Measurements from ENCODE around the gene KRT80. TPM values are rescaled to one million over a fixed set of nuclear protein-coding genes. Genes with fewer than 3 reads are reported as not detected.

KRT80 gene
- polyA plus RNA-seq, 4 donors: 0.13 to 3.2 (median 0.58) TPM

- Histone ChIP-seq H3K9me3 (ENCODE audit: control insufficient read depth in 2 of 2, insufficient read depth in 1 of 2, low read depth in 1 of 2, low read length in 1 of 2) (no peaks in the 10 kb centered on the region), H3K4me3 (ENCODE audit: low read depth in 1 of 3, low read length in 3 of 3) (no peak overlapping the region), H3K27ac (ENCODE audit: low read depth in 1 of 3, low read length in 2 of 3) (no peak overlapping the region), H3K4me1 (ENCODE audit: control insufficient read depth in 3 of 3, insufficient read depth in 2 of 3, low read depth in 1 of 3, low read length in 2 of 3) (peaks cover 0 to 22% (median 0%) of the 10 kb centered on the region in 3 donors), H3K27me3 (ENCODE audit: control insufficient read depth in 3 of 3, insufficient read depth in 3 of 3, low read length in 3 of 3) (no peaks in the 10 kb centered on the region), H3K36me3 (ENCODE audit: control insufficient read depth in 3 of 3, insufficient read depth in 2 of 3, low read depth in 1 of 3, low read length in 3 of 3) (no peaks in the 10 kb centered on the region)
- FAIRE-seq: no peak
- 46 to 51% (median 50%) methylated on average over 3 of the region's 3 CpGs for WGBS, 3 donors
- DNase-seq: no peak
Observed at GRCh38 chr12:52189376-52190174, 2.2 kb downstream of the KRT80 start.

- H3K36me3 ChIP-seq (ENCODE audit: control insufficient read depth in 3 of 3, insufficient read depth in 2 of 3, low read depth in 1 of 3, low read length in 3 of 3): no peaks in the 10 kb centered on the region
- no peaks in the 10 kb centered on the region for H3K9me3 ChIP-seq (ENCODE audit: control insufficient read depth in 2 of 2, insufficient read depth in 1 of 2, low read depth in 1 of 2, low read length in 1 of 2)
- no peak overlapping the region for H3K27ac ChIP-seq (ENCODE audit: low read depth in 1 of 3, low read length in 2 of 3)
- no peak for FAIRE-seq
- no peak for DNase-seq
- WGBS, 3 donors: 91 to 96% (median 92%) methylated on average over 7 of the region's 7 CpGs
- no peak overlapping the region for H3K4me3 ChIP-seq (ENCODE audit: low read depth in 1 of 3, low read length in 3 of 3)
- H3K4me1 ChIP-seq (ENCODE audit: control insufficient read depth in 3 of 3, insufficient read depth in 2 of 3, low read depth in 1 of 3, low read length in 2 of 3): peaks cover 0 to 17% (median 0%) of the 10 kb centered on the region in 3 donors
- H3K27me3 ChIP-seq (ENCODE audit: control insufficient read depth in 3 of 3, insufficient read depth in 3 of 3, low read length in 3 of 3): no peaks in the 10 kb centered on the region
Observed at GRCh38 chr12:52188658-52189057, 3.2 kb downstream of the KRT80 start.

- H3K4me1 ChIP-seq (ENCODE audit: control insufficient read depth in 3 of 3, insufficient read depth in 2 of 3, low read depth in 1 of 3, low read length in 2 of 3): peaks cover 0 to 17% (median 0%) of the 10 kb centered on the region in 3 donors
- DNase-seq: no peak
- 81 to 82% (median 81%) methylated on average over 5 of the region's 5 CpGs for WGBS, 3 donors
- FAIRE-seq: no peak
- H3K36me3 ChIP-seq (ENCODE audit: control insufficient read depth in 3 of 3, insufficient read depth in 2 of 3, low read depth in 1 of 3, low read length in 3 of 3): no peaks in the 10 kb centered on the region
- H3K27ac ChIP-seq (ENCODE audit: low read depth in 1 of 3, low read length in 2 of 3): no peak overlapping the region
- H3K27me3 ChIP-seq (ENCODE audit: control insufficient read depth in 3 of 3, insufficient read depth in 3 of 3, low read length in 3 of 3): no peaks in the 10 kb centered on the region
- no peak overlapping the region for H3K4me3 ChIP-seq (ENCODE audit: low read depth in 1 of 3, low read length in 3 of 3)
- no peaks in the 10 kb centered on the region for H3K9me3 ChIP-seq (ENCODE audit: control insufficient read depth in 2 of 2, insufficient read depth in 1 of 2, low read depth in 1 of 2, low read length in 1 of 2)
Observed at GRCh38 chr12:52187640-52188039, 4.2 kb downstream of the KRT80 start.

GRCh38 chr12:52187206-52187605 lies 4.6 kb downstream of the KRT80 start:
- Histone ChIP-seq H3K27me3 (ENCODE audit: control insufficient read depth in 3 of 3, insufficient read depth in 3 of 3, low read length in 3 of 3) (no peaks in the 10 kb centered on the region), H3K27ac (ENCODE audit: low read depth in 1 of 3, low read length in 2 of 3) (no peak overlapping the region), H3K4me1 (ENCODE audit: control insufficient read depth in 3 of 3, insufficient read depth in 2 of 3, low read depth in 1 of 3, low read length in 2 of 3) (peaks cover 0 to 17% (median 0%) of the 10 kb centered on the region in 3 donors), H3K4me3 (ENCODE audit: low read depth in 1 of 3, low read length in 3 of 3) (no peak overlapping the region), H3K9me3 (ENCODE audit: control insufficient read depth in 2 of 2, insufficient read depth in 1 of 2, low read depth in 1 of 2, low read length in 1 of 2) (no peaks in the 10 kb centered on the region), H3K36me3 (ENCODE audit: control insufficient read depth in 3 of 3, insufficient read depth in 2 of 3, low read depth in 1 of 3, low read length in 3 of 3) (no peaks in the 10 kb centered on the region)
- DNase-seq (no peak), FAIRE-seq (no peak)
- 88 to 91% (median 89%) methylated on average over 10 to 11 of the region's 11 CpGs for WGBS, 3 donors

- WGBS, 3 donors: 77 to 88% (median 87%) methylated on average over 7 to 8 of the region's 8 CpGs
- no peak for FAIRE-seq
- no peak overlapping the region for H3K27ac ChIP-seq (ENCODE audit: low read depth in 1 of 3, low read length in 2 of 3)
Observed at GRCh38 chr12:52186118-52186840, 5.5 kb downstream of the KRT80 start.

GRCh38 chr12:52185400-52185967 lies 6.3 kb downstream of the KRT80 start:
- FAIRE-seq (no peak), DNase-seq (no peak)
- Histone ChIP-seq H3K36me3 (ENCODE audit: control insufficient read depth in 3 of 3, insufficient read depth in 2 of 3, low read depth in 1 of 3, low read length in 3 of 3) (no peaks in the 10 kb centered on the region), H3K27ac (ENCODE audit: low read depth in 1 of 3, low read length in 2 of 3) (no peak overlapping the region), H3K9me3 (ENCODE audit: control insufficient read depth in 2 of 2, insufficient read depth in 1 of 2, low read depth in 1 of 2, low read length in 1 of 2) (no peaks in the 10 kb centered on the region), H3K4me1 (ENCODE audit: control insufficient read depth in 3 of 3, insufficient read depth in 2 of 3, low read depth in 1 of 3, low read length in 2 of 3) (peaks cover 0 to 7% (median 0%) of the 10 kb centered on the region in 3 donors), H3K4me3 (ENCODE audit: low read depth in 1 of 3, low read length in 3 of 3) (no peak overlapping the region), H3K27me3 (ENCODE audit: control insufficient read depth in 3 of 3, insufficient read depth in 3 of 3, low read length in 3 of 3) (no peaks in the 10 kb centered on the region)
- WGBS, 3 donors: 74 to 82% (median 79%) methylated on average over 16 of the region's 16 CpGs

More at GRCh38 chr12:52186118-52186840, 5.5 kb downstream of the KRT80 start:
- DNase-seq: no peak
- no peak overlapping the region for H3K4me3 ChIP-seq (ENCODE audit: low read depth in 1 of 3, low read length in 3 of 3)
- H3K4me1 ChIP-seq (ENCODE audit: control insufficient read depth in 3 of 3, insufficient read depth in 2 of 3, low read depth in 1 of 3, low read length in 2 of 3): peaks cover 0 to 9% (median 0%) of the 10 kb centered on the region in 3 donors
- H3K9me3 ChIP-seq (ENCODE audit: control insufficient read depth in 2 of 2, insufficient read depth in 1 of 2, low read depth in 1 of 2, low read length in 1 of 2): no peaks in the 10 kb centered on the region
- H3K27me3 ChIP-seq (ENCODE audit: control insufficient read depth in 3 of 3, insufficient read depth in 3 of 3, low read length in 3 of 3): no peaks in the 10 kb centered on the region
- H3K36me3 ChIP-seq (ENCODE audit: control insufficient read depth in 3 of 3, insufficient read depth in 2 of 3, low read depth in 1 of 3, low read length in 3 of 3): no peaks in the 10 kb centered on the region

- no peaks in the 10 kb centered on the region for H3K9me3 ChIP-seq (ENCODE audit: control insufficient read depth in 2 of 2, insufficient read depth in 1 of 2, low read depth in 1 of 2, low read length in 1 of 2)
- no peak overlapping the region for H3K4me3 ChIP-seq (ENCODE audit: low read depth in 1 of 3, low read length in 3 of 3)
- peaks cover 0 to 7% (median 0%) of the 10 kb centered on the region in 3 donors for H3K4me1 ChIP-seq (ENCODE audit: control insufficient read depth in 3 of 3, insufficient read depth in 2 of 3, low read depth in 1 of 3, low read length in 2 of 3)
- H3K27me3 ChIP-seq (ENCODE audit: control insufficient read depth in 3 of 3, insufficient read depth in 3 of 3, low read length in 3 of 3): no peaks in the 10 kb centered on the region
- no peak overlapping the region for H3K27ac ChIP-seq (ENCODE audit: low read depth in 1 of 3, low read length in 2 of 3)
- WGBS, 3 donors: 66 to 75% (median 68%) methylated on average over 6 of the region's 6 CpGs
- H3K36me3 ChIP-seq (ENCODE audit: control insufficient read depth in 3 of 3, insufficient read depth in 2 of 3, low read depth in 1 of 3, low read length in 3 of 3): no peaks in the 10 kb centered on the region
- DNase-seq: no peak
- FAIRE-seq: no peak
Observed at GRCh38 chr12:52184813-52185212, 7.0 kb downstream of the KRT80 start.

GRCh38 chr12:52183971-52184370 lies 7.8 kb downstream of the KRT80 start:
- H3K9me3 ChIP-seq (ENCODE audit: control insufficient read depth in 2 of 2, insufficient read depth in 1 of 2, low read depth in 1 of 2, low read length in 1 of 2): no peaks in the 10 kb centered on the region
- no peak overlapping the region for H3K27ac ChIP-seq (ENCODE audit: low read depth in 1 of 3, low read length in 2 of 3)
- no peaks in the 10 kb centered on the region for H3K36me3 ChIP-seq (ENCODE audit: control insufficient read depth in 3 of 3, insufficient read depth in 2 of 3, low read depth in 1 of 3, low read length in 3 of 3)
- FAIRE-seq: no peak
- H3K27me3 ChIP-seq (ENCODE audit: control insufficient read depth in 3 of 3, insufficient read depth in 3 of 3, low read length in 3 of 3): no peaks in the 10 kb centered on the region
- no peak overlapping the region for H3K4me3 ChIP-seq (ENCODE audit: low read depth in 1 of 3, low read length in 3 of 3)
- H3K4me1 ChIP-seq (ENCODE audit: control insufficient read depth in 3 of 3, insufficient read depth in 2 of 3, low read depth in 1 of 3, low read length in 2 of 3): no peaks in the 10 kb centered on the region
- no peak for DNase-seq
- WGBS, 3 donors: 80 to 83% (median 82%) methylated on average over 7 to 8 of the region's 8 CpGs

Measured in small intestine (tissue), 7 donors.